HG03045 (cell line): ENCODE measurements around the gene SLC33A1.
"Not testable (repeated sequence)": the region's sequence is repeated elsewhere in the genome, so short reads cannot be mapped to it uniquely, and the experiment has no call there.

Source experiments
- ATAC-seq: cut with Tn5 transposase; IDR thresholded peaks from one replicate; pipeline ENCODE4 v1.9.1; 2021; ENCODE audit warnings: mild to moderate bottlenecking, moderate library complexity; ENCODE audit not compliant: unreplicated experiment

The SLC33A1 gene

GRCh38 chr3:155854141-155854940 lies at the start of gene SLC33A1:
Gene SLC33A1, minus strand, starts transcription at chr3:155854427. Its CDS starts 430 bp downstream, at chr3:155853997.
- ATAC-seq = peak; percentile 94

DNA sequence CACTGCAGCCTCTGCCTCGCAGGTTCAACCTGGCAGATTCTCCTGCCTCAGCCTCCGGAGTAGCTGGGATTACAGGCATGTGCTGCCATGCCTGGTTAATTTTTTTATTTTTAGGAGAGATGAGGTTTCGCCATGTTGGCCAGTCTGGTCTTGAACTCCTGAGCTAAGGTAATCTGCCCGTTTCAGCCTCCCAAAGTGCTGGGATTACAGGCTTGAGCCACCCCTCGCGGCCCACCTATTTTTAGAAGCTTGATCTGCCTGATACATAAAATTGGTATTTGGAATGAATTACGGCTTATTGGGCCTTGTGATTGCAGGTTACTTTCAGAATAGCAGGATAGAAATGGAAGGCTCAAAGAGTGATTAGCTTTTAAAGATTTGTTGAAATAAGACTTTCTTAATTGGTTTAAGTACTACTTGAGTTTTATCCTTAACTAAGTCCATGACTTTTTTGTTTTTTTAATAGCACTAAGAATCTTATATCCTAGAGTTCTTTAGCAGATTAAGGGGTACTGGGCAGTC lies 41.2 kb upstream of the SLC33A1 start:
- ATAC-seq = no peak

- ATAC-seq = no peak
Measured at GRCh38 chr3:155891321-155891720, 37.1 kb upstream of the SLC33A1 start.

GRCh38 chr3:155890671-155891190 lies 36.5 kb upstream of the SLC33A1 start:
- peak; percentile 58 for ATAC-seq

GRCh38 chr3:155889952-155890351 lies 35.7 kb upstream of the SLC33A1 start:
- ATAC-seq = no peak

DNA sequence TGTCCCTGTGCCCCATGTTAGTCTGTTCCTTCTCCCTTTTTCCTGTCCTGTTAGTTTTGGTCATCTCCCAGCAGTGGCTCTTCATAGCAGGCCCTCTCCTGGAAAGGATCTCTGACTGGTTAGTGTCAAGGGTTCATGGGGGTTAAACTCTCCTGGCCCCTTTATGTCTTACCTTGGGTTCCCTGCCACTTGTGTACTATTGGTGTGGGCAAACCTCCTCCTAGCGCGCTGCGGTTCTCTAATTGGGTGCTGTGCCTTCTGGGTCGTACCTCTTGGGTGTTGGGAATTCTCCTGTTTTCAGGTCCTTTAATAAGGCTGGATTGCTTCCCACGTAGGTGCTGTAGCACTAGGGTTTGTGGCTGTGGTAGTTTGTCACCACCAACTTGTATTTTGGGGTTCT lies 35.0 kb upstream of the SLC33A1 start:
- no peak for ATAC-seq

DNA sequence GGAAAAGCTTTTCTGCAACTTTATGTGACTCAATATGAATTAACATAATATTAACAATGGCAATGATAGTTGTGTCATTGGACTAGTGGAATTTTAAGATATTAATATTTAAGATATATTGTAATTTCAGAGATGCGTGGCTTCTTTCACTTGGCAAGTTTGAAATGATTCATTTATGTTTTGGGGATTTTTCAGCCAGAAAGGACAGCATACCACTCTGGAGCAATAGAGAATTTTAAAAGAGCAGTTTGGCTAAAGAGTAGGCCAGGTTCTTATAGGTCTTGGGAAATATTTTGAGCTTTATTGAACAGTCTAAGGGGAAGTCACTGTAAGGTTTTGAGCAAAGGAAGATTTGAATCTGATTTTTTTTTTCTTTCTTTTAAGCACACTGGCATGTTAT lies 32.7 kb upstream of the SLC33A1 start:
- no peak for ATAC-seq

- ATAC-seq = not testable (repeated sequence)
Measured at GRCh38 chr3:155886348-155886747, 32.1 kb upstream of the SLC33A1 start.

- ATAC-seq = no peak
Measured at GRCh38 chr3:155885292-155885691, 31.1 kb upstream of the SLC33A1 start.

GRCh38 chr3:155884292-155884691 lies 30.1 kb upstream of the SLC33A1 start:
- no peak for ATAC-seq

DNA sequence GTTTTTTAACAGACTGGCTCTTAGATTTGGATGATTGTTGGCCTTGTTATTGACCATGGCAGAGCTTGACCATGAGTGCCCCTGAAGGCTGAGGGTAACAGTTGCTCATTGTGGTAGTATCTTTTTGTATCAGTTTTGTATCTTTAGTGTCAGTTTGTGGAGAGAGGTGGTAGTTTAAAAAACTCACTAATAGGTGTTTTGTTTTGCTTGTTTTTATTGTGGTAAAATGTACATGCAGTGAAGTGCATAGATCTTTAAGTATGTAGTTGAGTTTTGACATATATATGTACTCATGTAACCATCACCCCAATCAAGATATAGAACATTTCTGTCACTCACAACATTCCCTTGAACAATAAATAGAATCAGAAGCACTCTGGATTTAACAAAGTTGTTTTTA lies 26.1 kb upstream of the SLC33A1 start:
- no peak for ATAC-seq

GRCh38 chr3:155876503-155876902 lies 22.3 kb upstream of the SLC33A1 start:
- no peak for ATAC-seq

DNA sequence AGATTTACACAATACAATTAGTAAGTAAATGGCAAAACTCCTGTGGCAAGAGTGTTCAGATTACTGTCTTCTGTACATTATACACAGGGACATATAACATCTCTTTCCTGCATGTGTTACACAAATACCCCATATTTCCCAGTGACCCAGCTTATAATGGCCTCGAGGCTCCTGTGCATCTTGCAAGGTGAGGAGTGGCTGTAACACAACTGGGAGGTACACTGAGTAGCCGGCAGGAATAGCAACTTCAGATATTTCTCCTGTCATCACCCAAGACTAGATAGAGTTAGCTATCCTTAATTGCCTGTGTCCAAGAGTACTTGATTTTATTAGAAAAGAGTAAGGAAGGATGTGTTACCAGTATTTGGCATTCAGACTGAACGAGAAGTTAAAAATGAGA lies 21.8 kb upstream of the SLC33A1 start:
- no peak for ATAC-seq

DNA sequence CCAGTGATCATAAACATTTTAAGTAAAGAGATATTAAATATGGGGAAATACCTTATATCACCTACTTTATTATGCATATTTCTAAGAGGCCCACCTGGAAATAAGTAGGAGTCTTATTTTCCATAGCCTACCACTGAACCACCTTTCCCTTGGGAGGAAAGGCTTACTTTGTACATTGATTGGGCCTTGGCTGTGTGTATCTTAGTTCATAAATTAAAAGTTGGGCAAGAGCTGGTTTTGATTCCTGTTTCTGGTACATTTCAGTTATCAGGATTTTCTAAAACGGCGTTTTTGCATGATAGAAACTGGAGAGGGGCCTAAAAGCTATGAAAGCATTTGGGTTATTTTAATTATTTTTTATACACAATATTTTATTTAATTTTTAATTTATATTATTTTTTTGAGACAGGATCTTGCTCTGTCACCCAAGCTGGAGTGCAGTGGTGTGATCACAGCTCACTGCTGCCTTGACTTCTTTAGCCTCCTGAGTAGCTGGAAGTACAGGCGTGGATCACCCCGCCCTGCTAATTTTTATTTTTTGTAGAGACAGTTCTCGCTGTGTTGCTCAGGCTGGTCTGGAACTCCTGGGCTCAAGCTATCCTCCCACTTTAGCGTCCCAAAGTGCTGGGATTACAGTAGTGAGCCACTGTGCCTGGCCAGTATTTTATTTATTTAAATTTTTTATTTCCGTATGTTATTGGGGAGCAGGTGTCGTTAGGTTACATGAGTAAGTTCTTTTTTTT lies 18.8 kb upstream of the SLC33A1 start:
- no peak for ATAC-seq

- peak; percentile 5 for ATAC-seq
Measured at GRCh38 chr3:155871746-155872158, 17.5 kb upstream of the SLC33A1 start.

DNA sequence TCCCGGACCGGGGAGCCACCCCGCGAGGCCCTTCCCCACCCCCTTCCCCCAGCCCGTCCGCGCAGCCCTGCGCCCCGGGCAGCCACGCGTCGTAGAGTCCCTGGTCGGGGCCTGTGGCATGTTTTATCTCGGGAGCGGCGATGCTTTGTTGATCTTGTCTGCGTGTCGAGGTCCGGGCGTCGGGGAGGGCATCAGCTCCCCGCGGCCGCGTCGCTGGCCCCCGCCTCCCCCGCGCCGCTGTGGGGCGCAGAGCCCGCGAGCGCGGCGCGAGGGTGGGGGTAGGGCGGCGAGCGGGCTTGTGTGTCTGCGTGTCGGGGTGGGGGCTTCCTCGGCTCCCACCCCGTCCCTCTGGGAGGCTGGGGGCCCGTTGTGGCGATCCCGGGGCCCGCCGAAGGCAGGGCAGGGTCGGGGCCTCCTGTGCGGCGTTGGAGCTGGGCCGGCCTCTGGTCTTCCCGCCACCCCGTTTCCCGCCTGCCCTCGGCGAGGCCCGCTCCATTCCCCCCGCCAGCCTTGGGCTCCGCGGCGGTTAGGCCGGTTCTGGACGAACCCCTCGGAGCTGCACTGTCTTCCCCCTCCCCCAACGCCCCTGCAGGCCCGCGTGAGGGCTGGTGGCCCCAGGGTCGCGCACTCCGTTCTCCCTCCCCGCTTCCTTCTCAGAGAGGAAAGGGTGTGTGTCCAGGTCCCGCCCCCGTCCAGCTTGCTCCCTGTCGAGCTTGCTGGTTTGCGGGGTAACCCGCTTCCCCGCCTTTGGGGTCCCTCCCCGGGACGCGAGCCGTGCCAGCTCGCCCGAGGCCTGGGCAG lies 16.9 kb upstream of the SLC33A1 start:
- peak; percentile 32 for ATAC-seq

GRCh38 chr3:155870133-155870944 lies 16.1 kb upstream of the SLC33A1 start, which contains the start of gene GMPS:
Gene GMPS, plus strand, starts transcription at chr3:155870650. Its CDS starts 221 bp downstream, at chr3:155870871.
- ATAC-seq = peak; percentile 94

DNA sequence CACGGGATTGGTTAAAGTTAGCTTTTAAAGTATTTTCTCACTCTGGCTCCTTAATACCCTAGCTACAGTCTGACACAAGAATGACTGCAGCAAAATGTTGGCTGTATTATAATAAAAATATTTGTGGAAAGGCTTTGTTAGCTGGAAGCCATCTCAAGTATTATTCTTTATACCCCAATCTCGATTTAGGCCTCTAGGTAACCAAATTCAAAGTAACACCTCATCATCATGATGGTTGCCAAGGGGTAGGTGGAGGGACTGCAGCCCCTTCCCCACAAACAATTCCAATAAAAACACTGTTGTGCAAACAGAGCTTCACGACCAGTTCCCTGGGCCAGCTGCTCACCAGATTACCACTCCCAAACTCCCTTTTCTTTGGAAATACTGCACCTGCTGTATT lies 15.5 kb upstream of the SLC33A1 start:
- ATAC-seq = no peak

DNA sequence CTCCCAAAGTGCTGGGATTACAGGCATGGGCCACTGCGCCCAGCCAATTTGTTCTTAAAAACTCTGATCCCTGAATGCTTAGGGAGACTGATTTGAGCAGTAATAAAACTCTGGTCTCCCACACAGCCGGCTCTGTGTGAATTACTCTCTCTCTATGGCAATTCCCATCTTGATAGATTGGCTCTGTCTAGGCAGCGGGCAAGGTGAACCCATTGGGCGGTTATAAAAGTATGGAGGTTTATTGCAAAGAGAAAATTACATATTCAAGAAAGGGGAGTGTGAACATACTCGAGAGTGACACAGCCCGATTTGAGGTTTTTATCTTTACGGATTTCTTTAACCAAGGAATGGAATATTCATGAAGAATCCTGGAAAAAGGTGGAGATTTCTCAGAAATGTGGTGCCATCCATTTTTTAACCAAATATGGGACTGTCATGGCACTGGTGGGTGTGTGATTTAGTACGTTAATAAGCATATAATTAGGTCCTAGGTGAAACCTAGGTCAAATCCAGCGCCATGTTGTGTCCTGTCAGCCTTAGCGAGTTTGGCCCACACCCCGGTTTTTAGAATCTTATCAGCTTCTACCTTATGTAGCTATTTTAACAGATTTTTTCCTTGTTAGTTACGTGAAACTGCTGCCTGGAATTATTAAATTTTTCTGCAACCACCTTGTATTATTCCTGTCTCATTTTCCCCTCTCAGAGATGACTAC lies 9.0 kb upstream of the SLC33A1 start:
- no peak for ATAC-seq
